PC-3 (cell line): Measurements from ENCODE around the gene PTOV1. TPM values are rescaled to one million over a fixed set of nuclear protein-coding genes. Genes with fewer than 3 reads are reported as not detected.

Experiments
- ATAC-seq: fragments of 200-7000 bp; cut with Tn5 transposase; 2 replicates; pipeline ENCODE4 v1.9.1; 2020; ENCODE audit warnings: mild to moderate bottlenecking, moderate library complexity
- BruUV-seq: library from RNA; stranded (reverse); fragments of 400-500 nt; replicated peaks from 2 replicates; lab custom pipeline; 2021; lab: Mats Ljungman, UMichigan
- CTCF ChIA-PET: fragments of 300-600 bp; sonication (Branson Sonifier 250); formaldehyde crosslinking; loops from one replicate; lab custom pipeline; 2022; ENCODE audit warnings: antibody characterized with exemption; lab: Charles Lee
- POLR2A ChIA-PET: fragments of 300-600 bp; sonication (Branson Sonifier 250); formaldehyde crosslinking; loops from one replicate; lab custom pipeline; 2022; ENCODE audit warnings: antibody characterized with exemption; ENCODE audit not compliant: unreplicated experiment; lab: Charles Lee
- DNase-seq: peaks from one replicate; pipeline ENCODE4 v3.0.0-alpha.2; 2015
- H2AFZ ChIP-seq: fragments of 300-600 bp; sonication (generic); 2 replicates; pipeline ENCODE4 v1.6.0; 2016; ENCODE audit warnings: antibody characterized with exemption, low read length
- H3F3A ChIP-seq: fragments of 300-600 bp; sonication (generic); one replicate; pipeline ENCODE4 v1.6.0; 2017; ENCODE audit warnings: antibody characterized with exemption, low read length, control low read depth, mild to moderate bottlenecking; ENCODE audit not compliant: unreplicated experiment
- H3K27ac ChIP-seq: fragments of 300-600 bp; sonication (generic); 2 replicates; pipeline ENCODE4 v1.5.1; 2016; ENCODE audit warnings: mild to moderate bottlenecking, low read length
- H3K27me3 ChIP-seq: fragments of 300-600 bp; sonication (generic); 2 replicates; pipeline ENCODE4 v1.6.1; 2016; ENCODE audit warnings: low read length, mixed read lengths
- H3K36me3 ChIP-seq: fragments of 300-600 bp; sonication (generic); 2 replicates; pipeline ENCODE4 v1.6.1; 2016; ENCODE audit warnings: low read depth, mixed run types, low read length, mixed read lengths
- H3K4me1 ChIP-seq: fragments of 300-600 bp; sonication (generic); 2 replicates; pipeline ENCODE4 v1.5.1; 2016; ENCODE audit warnings: low read length; ENCODE audit not compliant: insufficient read depth
- H3K4me2 ChIP-seq: fragments of 300-600 bp; sonication (generic); 2 replicates; pipeline ENCODE4 v1.6.0; 2016; ENCODE audit warnings: low read length
- H3K4me3 ChIP-seq: fragments of 300-600 bp; sonication (generic); 2 replicates; pipeline ENCODE4 v1.5.1; 2016; ENCODE audit warnings: mild to moderate bottlenecking, low read length, mixed read lengths
- H3K79me2 ChIP-seq: fragments of 300-600 bp; sonication (generic); 2 replicates; pipeline ENCODE4 v1.6.1; 2017; ENCODE audit warnings: low read length, mixed read lengths
- H3K9ac ChIP-seq: fragments of 300-600 bp; sonication (generic); 2 replicates; pipeline ENCODE4 v1.6.0; 2016; ENCODE audit warnings: mild to moderate bottlenecking, low read length
- H3K9me2 ChIP-seq: fragments of 300-600 bp; sonication (generic); replicated peaks from 2 replicates; pipeline ENCODE4 v1.6.1; 2016; ENCODE audit warnings: mixed run types, low read length, mixed read lengths
- H3K9me3 ChIP-seq: fragments of 300-600 bp; sonication (generic); 2 replicates; pipeline ENCODE4 v1.6.1; 2016; ENCODE audit warnings: low read length, mixed read lengths
- H4K20me1 ChIP-seq: fragments of 300-600 bp; sonication (generic); 2 replicates; pipeline ENCODE4 v1.6.1; 2016; ENCODE audit warnings: low read length, mixed read lengths
- CTCF ChIP-seq: fragments of 300-600 bp; sonication (generic); conservative IDR thresholded peaks from 2 replicates; pipeline ENCODE4 v1.5.1; 2017; ENCODE audit warnings: antibody characterized with exemption, low read depth, mild to moderate bottlenecking, low read length
- EZH2 ChIP-seq: fragments of 300-600 bp; sonication (generic); IDR thresholded peaks from one replicate; pipeline ENCODE4 v1.6.1; 2017; ENCODE audit warnings: antibody characterized with exemption, mild to moderate bottlenecking, low read length; ENCODE audit not compliant: unreplicated experiment
- EZH2phosphoT487 ChIP-seq: fragments of 300-600 bp; sonication (generic); IDR thresholded peaks from 2 replicates; pipeline ENCODE4 v1.6.1; 2018; ENCODE audit warnings: mild to moderate bottlenecking, antibody characterized with exemption, low read length, borderline replicate concordance
- intact Hi-C: fragments of 100-400 bp; cut with micrococcal nuclease; formaldehyde crosslinking; loops from 2 replicates; pipeline ENCODE4 v1.9.0; 2023
- total RNA-seq: library from RNA; depleted of rRNA; stranded (reverse); fragments of >200 nt; gene quantifications from 2 replicates; pipeline ENCODE4 v1.2.3, GENCODE V29; 2014

PTOV1 gene
- total RNA-seq, 1 experiment from 2014 or later, result 148 TPM

DNA sequence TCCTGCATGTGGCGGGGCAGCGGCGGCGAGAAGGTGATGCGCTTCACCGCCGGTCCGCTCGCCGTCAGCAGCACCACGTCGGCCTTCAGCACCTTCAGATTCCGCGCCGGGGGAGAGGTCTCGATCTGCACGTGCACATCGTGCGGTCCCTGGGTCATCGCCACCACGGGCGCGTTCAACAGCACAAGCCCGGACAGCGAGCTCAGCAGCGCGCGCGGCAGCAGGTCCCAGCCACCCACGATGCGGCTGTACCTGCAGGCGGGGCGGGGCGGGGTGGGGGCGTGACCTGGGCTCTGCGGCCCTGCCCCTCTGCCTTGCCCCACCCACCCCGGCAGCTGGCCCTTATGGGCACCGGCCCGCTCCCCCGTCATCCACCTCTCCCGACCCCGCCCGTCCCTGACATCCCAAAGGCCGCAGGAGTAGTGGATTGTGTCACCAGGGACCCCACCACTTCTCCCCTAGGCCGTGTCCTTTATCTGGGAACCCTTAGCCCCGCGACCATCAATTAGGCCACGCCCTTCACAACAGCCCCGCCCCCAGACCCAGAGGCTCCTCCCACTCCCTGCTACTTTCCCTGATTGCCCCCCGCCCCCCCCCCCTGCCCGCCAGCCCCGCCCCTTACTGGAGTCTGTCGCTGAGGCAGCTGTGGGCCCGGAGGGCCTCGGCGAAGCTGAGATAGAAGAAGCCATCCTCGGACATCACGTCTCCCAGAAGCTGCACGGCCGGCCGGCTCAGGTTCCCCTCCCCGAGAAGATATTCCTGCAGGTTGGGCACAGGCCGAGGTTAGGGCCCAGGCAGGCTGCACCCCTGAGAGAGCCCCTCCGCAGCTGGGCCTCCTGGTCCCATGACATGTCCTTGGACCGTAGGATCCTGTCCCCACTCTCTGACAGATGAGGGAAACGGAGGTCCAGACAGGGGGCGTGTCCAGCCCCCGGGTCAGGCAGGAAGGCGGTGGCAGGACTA lies 39.7 kb downstream of the PTOV1 start:
- Histone ChIP-seq H3K79me2 (no peaks in the 10 kb centered on the region), H3K9ac (no peak overlapping the region), H3K9me2 (no peaks in the 10 kb centered on the region), H4K20me1 (no peaks in the 10 kb centered on the region), H3K4me2 (no peak overlapping the region), H2AFZ (no peak overlapping the region), H3K27ac (no peak overlapping the region), H3K4me3 (no peak overlapping the region), H3K9me3 (no peaks in the 10 kb centered on the region), H3K4me1 (no peaks in the 10 kb centered on the region), H3F3A (peaks cover 3% of the 10 kb centered on the region), H3K36me3 (no peaks in the 10 kb centered on the region), H3K27me3 (no peaks in the 10 kb centered on the region)
- ChIA-PET POLR2A (no interaction called here), CTCF (no interaction called here)
- DNase-seq, result no peak
- no TSS peak for BruUV-seq
- peak; percentile 32 for ATAC-seq
- intact Hi-C loops, result no loop called here
- TF ChIP-seq EZH2phosphoT487, result no peak
- TF ChIP-seq EZH2, result no peak
- TF ChIP-seq CTCF, result no peak

GRCh38 chr19:49891393-49891792 lies 40.4 kb downstream of the PTOV1 start:
- no peak overlapping the region for H3K4me3 ChIP-seq
- no peak for DNase-seq
- ChIA-PET POLR2A (no interaction called here), CTCF (no interaction called here)
- H2AFZ ChIP-seq, result no peak overlapping the region
- no peaks in the 10 kb centered on the region for H3K79me2 ChIP-seq
- no peaks in the 10 kb centered on the region for H3K9me3 ChIP-seq
- no peaks in the 10 kb centered on the region for H4K20me1 ChIP-seq
- H3K4me2 ChIP-seq, result no peak overlapping the region
- H3K27me3 ChIP-seq, result no peaks in the 10 kb centered on the region
- H3K36me3 ChIP-seq, result no peaks in the 10 kb centered on the region
- TF ChIP-seq EZH2phosphoT487 (no peak), CTCF (no peak), EZH2 (no peak)
- no peaks in the 10 kb centered on the region for H3K9me2 ChIP-seq
- no peak overlapping the region for H3K27ac ChIP-seq
- no peak overlapping the region for H3K9ac ChIP-seq
- BruUV-seq, result no TSS peak
- peaks cover under 1% of the 10 kb centered on the region for H3F3A ChIP-seq
- intact Hi-C loops, result no loop called here
- no peak for ATAC-seq
- H3K4me1 ChIP-seq, result no peaks in the 10 kb centered on the region

- TF ChIP-seq EZH2, result no peak
- TF ChIP-seq EZH2phosphoT487, result no peak
- no peak for TF ChIP-seq CTCF
- Histone ChIP-seq H3K4me2 (no peak overlapping the region), H3K4me1 (peaks cover 10% of the 10 kb centered on the region), H3K79me2 (no peaks in the 10 kb centered on the region), H3K36me3 (no peaks in the 10 kb centered on the region), H3K27ac (no peak overlapping the region), H3K9ac (no peak overlapping the region), H4K20me1 (no peaks in the 10 kb centered on the region), H3K9me3 (no peaks in the 10 kb centered on the region), H2AFZ (no peak overlapping the region), H3K27me3 (no peaks in the 10 kb centered on the region), H3K4me3 (no peak overlapping the region), H3K9me2 (no peaks in the 10 kb centered on the region), H3F3A (no peaks in the 10 kb centered on the region)
- no TSS peak for BruUV-seq
- ChIA-PET CTCF (no interaction called here), POLR2A (no interaction called here)
- DNase-seq (no peak), ATAC-seq (no peak)
- intact Hi-C loops, result no loop called here
Observed at GRCh38 chr19:49892716-49893115, 41.8 kb downstream of the PTOV1 start.
